GM12864 (cell line): ENCODE measurements around the gene ZBTB16.

Source experiments
- DNase-seq: peaks from one replicate; pipeline ENCODE4 v3.0.0-alpha.2; 2011; ENCODE audit warnings: low read depth
- H3K4me3 ChIP-seq: 2 replicates; pipeline ENCODE4 v1.5.1; 2011; ENCODE audit warnings: mild to moderate bottlenecking, low read depth, low read length, control low read depth
- TF ChIP-seq, protein P1 (sequence below): IDR thresholded peaks from 2 replicates; pipeline ENCODE4 v1.5.1; 2011; ENCODE audit warnings: low read depth, mild to moderate bottlenecking, moderate library complexity, low read length, control low read depth, inconsistent platforms; ENCODE audit errors: missing control alignments

ZBTB16 gene

DNA sequence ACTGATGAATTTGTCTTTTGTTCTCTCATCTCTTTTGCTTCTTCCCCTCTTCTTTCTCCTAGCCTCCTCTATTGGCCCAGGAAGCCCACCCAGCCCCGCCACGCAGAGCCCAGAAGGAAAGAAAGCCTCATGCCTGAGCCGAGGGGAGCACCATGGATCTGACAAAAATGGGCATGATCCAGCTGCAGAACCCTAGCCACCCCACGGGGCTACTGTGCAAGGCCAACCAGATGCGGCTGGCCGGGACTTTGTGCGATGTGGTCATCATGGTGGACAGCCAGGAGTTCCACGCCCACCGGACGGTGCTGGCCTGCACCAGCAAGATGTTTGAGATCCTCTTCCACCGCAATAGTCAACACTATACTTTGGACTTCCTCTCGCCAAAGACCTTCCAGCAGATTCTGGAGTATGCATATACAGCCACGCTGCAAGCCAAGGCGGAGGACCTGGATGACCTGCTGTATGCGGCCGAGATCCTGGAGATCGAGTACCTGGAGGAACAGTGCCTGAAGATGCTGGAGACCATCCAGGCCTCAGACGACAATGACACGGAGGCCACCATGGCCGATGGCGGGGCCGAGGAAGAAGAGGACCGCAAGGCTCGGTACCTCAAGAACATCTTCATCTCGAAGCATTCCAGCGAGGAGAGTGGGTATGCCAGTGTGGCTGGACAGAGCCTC, 3.8 kb downstream of the ZBTB16 start:
- no peak overlapping the region for H3K4me3 ChIP-seq
- TF ChIP-seq, protein P1, sequence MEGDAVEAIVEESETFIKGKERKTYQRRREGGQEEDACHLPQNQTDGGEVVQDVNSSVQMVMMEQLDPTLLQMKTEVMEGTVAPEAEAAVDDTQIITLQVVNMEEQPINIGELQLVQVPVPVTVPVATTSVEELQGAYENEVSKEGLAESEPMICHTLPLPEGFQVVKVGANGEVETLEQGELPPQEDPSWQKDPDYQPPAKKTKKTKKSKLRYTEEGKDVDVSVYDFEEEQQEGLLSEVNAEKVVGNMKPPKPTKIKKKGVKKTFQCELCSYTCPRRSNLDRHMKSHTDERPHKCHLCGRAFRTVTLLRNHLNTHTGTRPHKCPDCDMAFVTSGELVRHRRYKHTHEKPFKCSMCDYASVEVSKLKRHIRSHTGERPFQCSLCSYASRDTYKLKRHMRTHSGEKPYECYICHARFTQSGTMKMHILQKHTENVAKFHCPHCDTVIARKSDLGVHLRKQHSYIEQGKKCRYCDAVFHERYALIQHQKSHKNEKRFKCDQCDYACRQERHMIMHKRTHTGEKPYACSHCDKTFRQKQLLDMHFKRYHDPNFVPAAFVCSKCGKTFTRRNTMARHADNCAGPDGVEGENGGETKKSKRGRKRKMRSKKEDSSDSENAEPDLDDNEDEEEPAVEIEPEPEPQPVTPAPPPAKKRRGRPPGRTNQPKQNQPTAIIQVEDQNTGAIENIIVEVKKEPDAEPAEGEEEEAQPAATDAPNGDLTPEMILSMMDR: no peak
- no peak for DNase-seq

GRCh38 chr11:114063829-114064201, 4.3 kb downstream of the ZBTB16 start:
- TF ChIP-seq, protein P1: no peak
- DNase-seq: no peak
- H3K4me3 ChIP-seq: no peak overlapping the region

DNA sequence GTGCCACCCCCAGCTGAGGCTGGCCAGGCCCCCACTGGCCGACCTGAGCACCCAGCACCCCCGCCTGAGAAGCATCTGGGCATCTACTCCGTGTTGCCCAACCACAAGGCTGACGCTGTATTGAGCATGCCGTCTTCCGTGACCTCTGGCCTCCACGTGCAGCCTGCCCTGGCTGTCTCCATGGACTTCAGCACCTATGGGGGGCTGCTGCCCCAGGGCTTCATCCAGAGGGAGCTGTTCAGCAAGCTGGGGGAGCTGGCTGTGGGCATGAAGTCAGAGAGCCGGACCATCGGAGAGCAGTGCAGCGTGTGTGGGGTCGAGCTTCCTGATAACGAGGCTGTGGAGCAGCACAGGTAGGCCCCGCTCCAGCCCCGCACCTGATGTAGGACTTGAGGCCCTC, 4.7 kb downstream of the ZBTB16 start:
- no peak for DNase-seq
- no peak overlapping the region for H3K4me3 ChIP-seq
- TF ChIP-seq, protein P1: no peak

DNA sequence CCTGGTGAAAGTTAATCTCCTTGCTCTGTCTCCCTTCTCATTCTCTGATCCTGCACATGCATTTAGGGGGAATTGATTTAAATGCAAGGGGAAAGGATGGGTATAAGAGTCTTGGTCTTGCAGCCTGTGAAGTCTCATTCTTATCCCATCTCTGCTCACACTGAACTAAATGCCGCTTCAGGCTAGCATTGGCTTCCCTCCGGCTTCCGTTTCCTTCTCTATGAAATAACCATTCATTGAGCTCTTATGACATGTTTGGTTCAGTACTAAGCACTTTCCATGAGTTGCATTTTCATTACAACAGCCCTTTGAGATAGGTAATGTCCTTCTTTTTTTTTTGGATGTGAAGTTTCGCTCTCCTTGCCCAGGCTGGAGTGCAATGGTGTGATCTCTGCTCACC, 5.6 kb downstream of the ZBTB16 start:
- DNase-seq: no peak
- no peak overlapping the region for H3K4me3 ChIP-seq
- TF ChIP-seq, protein P1: no peak

GRCh38 chr11:114066046-114066648, 6.6 kb downstream of the ZBTB16 start:
- TF ChIP-seq, protein P1: no peak
- DNase-seq: no peak
- H3K4me3 ChIP-seq: no peak overlapping the region

DNA sequence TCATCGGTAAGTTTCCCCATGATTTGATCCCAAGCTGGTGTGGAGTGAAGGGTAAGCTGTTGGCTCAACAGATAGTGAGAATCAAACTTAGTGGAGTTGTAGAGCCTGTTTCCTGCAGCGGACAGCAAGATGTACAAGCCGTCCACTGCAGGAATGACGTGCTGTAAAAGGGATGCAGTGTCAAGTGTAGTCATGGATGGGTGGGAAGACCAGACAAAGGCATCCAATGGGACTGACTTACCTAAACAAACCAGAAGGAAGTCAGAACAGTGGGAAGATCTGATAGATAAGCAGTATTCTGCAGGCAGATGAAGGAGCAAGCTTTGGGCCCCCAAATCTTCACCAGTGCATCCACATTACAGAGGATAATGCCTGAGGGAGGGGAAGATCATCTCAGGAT, 8.8 kb downstream of the ZBTB16 start:
- TF ChIP-seq, protein P1: no peak
- H3K4me3 ChIP-seq: no peak overlapping the region
- DNase-seq: no peak
